Stimulated activated CD8-positive, alpha-beta memory T cell treated with anti-CD3 and anti-CD28 coated beads, Interleukin-15, amount 100 ng/mL, for 24 hours (primary cell): ENCODE measurements around the gene SRGAP3.
"Not testable (repeated sequence)": the region's sequence is repeated elsewhere in the genome, so short reads cannot be mapped to it uniquely, and the experiment has no call there.

ENCODE experiments used
- DNase-seq: peaks from one replicate; pipeline ENCODE4 v3.0.0-alpha.2; 2020; ENCODE audit warnings: low read depth

The SRGAP3 gene

GRCh38 chr3:9111417-9111816 is 138.0 kb downstream of the SRGAP3 start:
- DNase-seq: no peak

GRCh38 chr3:9110802-9111201 is 138.6 kb downstream of the SRGAP3 start:
- DNase-seq: no peak

- no peak for DNase-seq
These were observed 139.1 kb downstream of the SRGAP3 start for GRCh38 chr3:9110316-9110715.

GRCh38 chr3:9109568-9109914 is 139.9 kb downstream of the SRGAP3 start:
- DNase-seq: no peak

GRCh38 chr3:9108876-9109567 is 140.4 kb downstream of the SRGAP3 start:
- no peak for DNase-seq

GRCh38 chr3:9107738-9108137 is 141.7 kb downstream of the SRGAP3 start:
- no peak for DNase-seq

GRCh38 chr3:9105421-9105820 is 144.0 kb downstream of the SRGAP3 start:
- DNase-seq: no peak

- no peak for DNase-seq
These were observed 145.3 kb downstream of the SRGAP3 start for GRCh38 chr3:9104121-9104520.

GRCh38 chr3:9102240-9102981 is 147.0 kb downstream of the SRGAP3 start:
- DNase-seq: no peak

- no peak for DNase-seq
These were observed 148.2 kb downstream of the SRGAP3 start for GRCh38 chr3:9101286-9101685.

GRCh38 chr3:9100513-9100894 is 148.9 kb downstream of the SRGAP3 start:
- no peak for DNase-seq

- no peak for DNase-seq
These were observed 149.5 kb downstream of the SRGAP3 start for GRCh38 chr3:9099702-9100512.

GRCh38 chr3:9098716-9099675 is 150.4 kb downstream of the SRGAP3 start:
- DNase-seq: no peak

GRCh38 chr3:9097495-9097894 is 152.0 kb downstream of the SRGAP3 start:
- DNase-seq: no peak

- DNase-seq: no peak
These were observed 157.8 kb downstream of the SRGAP3 start for GRCh38 chr3:9091486-9092235.

- DNase-seq: no peak
These were observed 160.7 kb downstream of the SRGAP3 start for GRCh38 chr3:9088441-9089353.

GRCh38 chr3:9087831-9088413 is 161.5 kb downstream of the SRGAP3 start:
- DNase-seq: no peak

GRCh38 chr3:9085428-9085827 is 164.0 kb downstream of the SRGAP3 start:
- DNase-seq: not testable (repeated sequence)

- DNase-seq: no peak
These were observed 168.1 kb downstream of the SRGAP3 start for GRCh38 chr3:9081184-9081818.
